Ramos (cell line): ENCODE measurements around the gene IL22.
"Not testable (repeated sequence)": the region's sequence is repeated elsewhere in the genome, so short reads cannot be mapped to it uniquely, and the experiment has no call there.

ENCODE experiments used
- in situ Hi-C: fragments of 300-500 bp; cut with MboI; formaldehyde crosslinking; loops from one replicate; pipeline ENCODE4 v1.14.3; 2022; ENCODE audit warnings: low sequenced_read_pairs; ENCODE audit not compliant: unreplicated experiment

Gene IL22

GRCh38 chr12:68233498-68233897 lies 19.9 kb downstream of the IL22 start:
- in situ Hi-C loops, result no loop called here

- in situ Hi-C loops, result no loop called here
Measured at GRCh38 chr12:68231691-68232090, 21.7 kb downstream of the IL22 start.

- in situ Hi-C loops, result no loop called here
Measured at GRCh38 chr12:68231229-68231628, 22.2 kb downstream of the IL22 start.

GRCh38 chr12:68229956-68230355 lies 23.4 kb downstream of the IL22 start:
- in situ Hi-C loops, result no loop called here

- in situ Hi-C loops, result no loop called here
Measured at GRCh38 chr12:68227356-68227755, 26.0 kb downstream of the IL22 start.

- in situ Hi-C loops, result no loop called here
Measured at GRCh38 chr12:68225576-68226476, 27.6 kb downstream of the IL22 start, which contains the start of gene IL26. Gene IL26, minus strand, starts transcription at chr12:68225810. Its CDS starts 54 bp downstream, at chr12:68225756.

GRCh38 chr12:68224613-68225285 lies 28.7 kb downstream of the IL22 start:
- in situ Hi-C loops, result no loop called here

GRCh38 chr12:68223067-68223747 lies 30.2 kb downstream of the IL22 start:
- in situ Hi-C loops, result no loop called here

- in situ Hi-C loops, result no loop called here
Measured at GRCh38 chr12:68222326-68222725, 31.1 kb downstream of the IL22 start.

GRCh38 chr12:68221497-68221896 lies 31.9 kb downstream of the IL22 start:
- in situ Hi-C loops, result no loop called here

GRCh38 chr12:68210875-68211274 lies 42.5 kb downstream of the IL22 start:
- in situ Hi-C loops, result no loop called here

- in situ Hi-C loops, result not testable (repeated sequence)
Measured at GRCh38 chr12:68209048-68209728, 44.2 kb downstream of the IL22 start.

- in situ Hi-C loops, result no loop called here
Measured at GRCh38 chr12:68207276-68207675, 46.1 kb downstream of the IL22 start.

- in situ Hi-C loops, result no loop called here
Measured at GRCh38 chr12:68206446-68206845, 47.0 kb downstream of the IL22 start.

- in situ Hi-C loops, result no loop called here
Measured at GRCh38 chr12:68203460-68203875, 49.9 kb downstream of the IL22 start.

- in situ Hi-C loops, result no loop called here
Measured at GRCh38 chr12:68200854-68201253, 52.5 kb downstream of the IL22 start.

- in situ Hi-C loops, result no loop called here
Measured at GRCh38 chr12:68199127-68199526, 54.3 kb downstream of the IL22 start.

- in situ Hi-C loops, result no loop called here
Measured at GRCh38 chr12:68198507-68199086, 54.8 kb downstream of the IL22 start.
